Astrocyte (in vitro differentiated cells and primary cell): Measurements from ENCODE around the gene COX19. TPM values are rescaled to one million over a fixed set of nuclear protein-coding genes. Genes with fewer than 3 reads are reported as not detected.

Experiments
- DNase-seq: peaks from one replicate; pipeline ENCODE4 v3.0.0-alpha.2; 2010; ENCODE audit warnings: low read depth
- FAIRE-seq: peaks from 2 replicates; lab custom pipeline; 2011; peaks lifted over from hg19 to GRCh38; lab: Jason Lieb, UNC
- H2AFZ ChIP-seq: 2 replicates; pipeline ENCODE4 v1.6.0; 2012; ENCODE audit warnings: low read depth, low read length, inconsistent platforms
- H3K27ac ChIP-seq: 2 replicates; pipeline ENCODE4 v1.5.1; 2011; ENCODE audit warnings: low read depth, low read length, inconsistent platforms
- H3K27me3 ChIP-seq: 2 replicates; pipeline ENCODE4 v1.6.0; 2011; ENCODE audit warnings: low read length, inconsistent platforms; ENCODE audit not compliant: insufficient read depth
- H3K36me3 ChIP-seq: 2 replicates; pipeline ENCODE4 v1.5.1; 2011; ENCODE audit warnings: low read length, inconsistent platforms; ENCODE audit not compliant: insufficient read depth
- H3K4me1 ChIP-seq: 2 replicates; pipeline ENCODE4 v1.5.1; 2011; ENCODE audit warnings: low read length, inconsistent platforms; ENCODE audit not compliant: insufficient read depth
- H3K4me2 ChIP-seq: 2 replicates; pipeline ENCODE4 v1.6.0; 2012; ENCODE audit warnings: low read length, inconsistent platforms
- H3K4me3 ChIP-seq: 2 replicates; pipeline ENCODE4 v1.5.1; 2011; ENCODE audit warnings: low read depth, mild to moderate bottlenecking, low read length, inconsistent platforms; ENCODE audit not compliant: insufficient read depth
- H3K79me2 ChIP-seq: 2 replicates; pipeline ENCODE4 v1.6.0; 2012; ENCODE audit warnings: mild to moderate bottlenecking, low read length, inconsistent platforms; ENCODE audit not compliant: insufficient read depth
- H3K9ac ChIP-seq: 2 replicates; pipeline ENCODE4 v1.6.0; 2012; ENCODE audit warnings: mild to moderate bottlenecking, low read length, inconsistent platforms
- H3K9me3 ChIP-seq: 2 replicates; pipeline ENCODE4 v1.5.1; 2012; ENCODE audit warnings: low read depth, mild to moderate bottlenecking, low read length, inconsistent platforms; ENCODE audit not compliant: insufficient read depth
- H4K20me1 ChIP-seq: 2 replicates; pipeline ENCODE4 v1.6.0; 2012; ENCODE audit warnings: low read length, inconsistent platforms; ENCODE audit not compliant: insufficient read depth
- H3K27ac Mint-ChIP-seq: one replicate; pipeline ENCODE4 v1.8.0; 2021; ENCODE audit warnings: mild to moderate bottlenecking, mixed read lengths; ENCODE audit not compliant: unreplicated experiment
- H3K27me3 Mint-ChIP-seq: one replicate; pipeline ENCODE4 v1.8.0; 2021; ENCODE audit warnings: low read depth, mixed read lengths; ENCODE audit not compliant: unreplicated experiment
- H3K36me3 Mint-ChIP-seq: one replicate; pipeline ENCODE4 v1.8.0; 2021; ENCODE audit warnings: low read depth, mixed read lengths; ENCODE audit not compliant: unreplicated experiment
- H3K4me1 Mint-ChIP-seq: one replicate; pipeline ENCODE4 v1.8.0; 2021; ENCODE audit warnings: low read depth, mixed read lengths; ENCODE audit not compliant: unreplicated experiment
- H3K4me3 Mint-ChIP-seq: one replicate; pipeline ENCODE4 v1.8.0; 2021; ENCODE audit warnings: mild to moderate bottlenecking, moderate library complexity, mixed read lengths; ENCODE audit not compliant: unreplicated experiment
- H3K9me3 Mint-ChIP-seq: one replicate; pipeline ENCODE4 v1.8.0; 2021; ENCODE audit warnings: mild to moderate bottlenecking, mixed read lengths; ENCODE audit not compliant: unreplicated experiment
- EZH2 ChIP-seq: IDR thresholded peaks from 2 replicates; pipeline ENCODE4 v1.6.1; 2012; ENCODE audit warnings: mild to moderate bottlenecking, low read length, inconsistent platforms; ENCODE audit not compliant: insufficient read depth
- total RNA-seq: library from RNA; stranded (reverse); gene quantifications from 2 replicates; pipeline ENCODE4 v1.2.1, GENCODE V29; 2021
- TF ChIP-seq, protein P1 (sequence below): IDR thresholded peaks from 2 replicates; pipeline ENCODE4 v1.5.1; 2011; ENCODE audit warnings: low read depth, mild to moderate bottlenecking, inconsistent platforms, low read length, moderate library complexity; ENCODE audit not compliant: insufficient read depth

COX19 gene
- total RNA-seq, 1 donor from 2014 or later = 13.4 TPM

- Histone ChIP-seq H3K4me2 (no peak overlapping the region), H3K36me3 (no peaks in the 10 kb centered on the region), H3K9me3 (no peaks in the 10 kb centered on the region), H3K27me3 (no peaks in the 10 kb centered on the region), H3K4me3 (no peak overlapping the region), H4K20me1 (peaks cover 62% of the 10 kb centered on the region), H3K79me2 (peaks cover 43% of the 10 kb centered on the region), H3K27ac (no peak overlapping the region), H3K4me1 (no peaks in the 10 kb centered on the region), H2AFZ (no peak overlapping the region), H3K9ac (no peak overlapping the region)
- H3K27ac Mint-ChIP-seq = no peak overlapping the region
- DNase-seq = no peak
- H3K9me3 Mint-ChIP-seq = no peaks in the 10 kb centered on the region
- no peak for FAIRE-seq
- peaks cover 13% of the 10 kb centered on the region for H3K36me3 Mint-ChIP-seq
- H3K27me3 Mint-ChIP-seq = no peaks in the 10 kb centered on the region
- H3K4me3 Mint-ChIP-seq = no peak overlapping the region
- TF ChIP-seq, protein P1, sequence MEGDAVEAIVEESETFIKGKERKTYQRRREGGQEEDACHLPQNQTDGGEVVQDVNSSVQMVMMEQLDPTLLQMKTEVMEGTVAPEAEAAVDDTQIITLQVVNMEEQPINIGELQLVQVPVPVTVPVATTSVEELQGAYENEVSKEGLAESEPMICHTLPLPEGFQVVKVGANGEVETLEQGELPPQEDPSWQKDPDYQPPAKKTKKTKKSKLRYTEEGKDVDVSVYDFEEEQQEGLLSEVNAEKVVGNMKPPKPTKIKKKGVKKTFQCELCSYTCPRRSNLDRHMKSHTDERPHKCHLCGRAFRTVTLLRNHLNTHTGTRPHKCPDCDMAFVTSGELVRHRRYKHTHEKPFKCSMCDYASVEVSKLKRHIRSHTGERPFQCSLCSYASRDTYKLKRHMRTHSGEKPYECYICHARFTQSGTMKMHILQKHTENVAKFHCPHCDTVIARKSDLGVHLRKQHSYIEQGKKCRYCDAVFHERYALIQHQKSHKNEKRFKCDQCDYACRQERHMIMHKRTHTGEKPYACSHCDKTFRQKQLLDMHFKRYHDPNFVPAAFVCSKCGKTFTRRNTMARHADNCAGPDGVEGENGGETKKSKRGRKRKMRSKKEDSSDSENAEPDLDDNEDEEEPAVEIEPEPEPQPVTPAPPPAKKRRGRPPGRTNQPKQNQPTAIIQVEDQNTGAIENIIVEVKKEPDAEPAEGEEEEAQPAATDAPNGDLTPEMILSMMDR = no peak
- TF ChIP-seq EZH2 = no peak
- peaks cover 8% of the 10 kb centered on the region for H3K4me1 Mint-ChIP-seq
Measured at GRCh38 chr7:1016577-1017531, 41.5 kb upstream of the COX19 start.

GRCh38 chr7:1015196-1016121 is 40.1 kb upstream of the COX19 start:
- H3K79me2 ChIP-seq = peaks cover 41% of the 10 kb centered on the region
- peaks cover 8% of the 10 kb centered on the region for H3K4me1 Mint-ChIP-seq
- H3K36me3 ChIP-seq = no peaks in the 10 kb centered on the region
- no peaks in the 10 kb centered on the region for H3K9me3 ChIP-seq
- peaks cover 5% of the 10 kb centered on the region for H3K36me3 Mint-ChIP-seq
- no peak overlapping the region for H3K4me3 ChIP-seq
- no peak for DNase-seq
- H3K4me3 Mint-ChIP-seq = no peak overlapping the region
- no peak for FAIRE-seq
- H3K4me1 ChIP-seq = no peaks in the 10 kb centered on the region
- H3K27ac ChIP-seq = no peak overlapping the region
- H3K9me3 Mint-ChIP-seq = no peaks in the 10 kb centered on the region
- H3K27me3 ChIP-seq = no peaks in the 10 kb centered on the region
- H4K20me1 ChIP-seq = peaks cover 59% of the 10 kb centered on the region
- no peaks in the 10 kb centered on the region for H3K27me3 Mint-ChIP-seq
- no peak overlapping the region for H3K4me2 ChIP-seq
- TF ChIP-seq, protein P1 = no peak
- no peak for TF ChIP-seq EZH2
- H2AFZ ChIP-seq = no peak overlapping the region
- peak overlapping the region; percentile 58 for H3K27ac Mint-ChIP-seq
- no peak overlapping the region for H3K9ac ChIP-seq
